NCI-H82 treated with DMSO at 0.1 percent for 48 hours (cell line): ENCODE results near the gene MAP7D3.
"Not testable (repeated sequence)": the region's sequence is repeated elsewhere in the genome, so short reads cannot be mapped to it uniquely, and the experiment has no call there.

Source experiments
- DNase-seq: peaks from one replicate; lab custom pipeline; 2025; ENCODE audit not compliant: unreplicated experiment; lab: John Stamatoyannopoulos, UW

MAP7D3 gene

DNA sequence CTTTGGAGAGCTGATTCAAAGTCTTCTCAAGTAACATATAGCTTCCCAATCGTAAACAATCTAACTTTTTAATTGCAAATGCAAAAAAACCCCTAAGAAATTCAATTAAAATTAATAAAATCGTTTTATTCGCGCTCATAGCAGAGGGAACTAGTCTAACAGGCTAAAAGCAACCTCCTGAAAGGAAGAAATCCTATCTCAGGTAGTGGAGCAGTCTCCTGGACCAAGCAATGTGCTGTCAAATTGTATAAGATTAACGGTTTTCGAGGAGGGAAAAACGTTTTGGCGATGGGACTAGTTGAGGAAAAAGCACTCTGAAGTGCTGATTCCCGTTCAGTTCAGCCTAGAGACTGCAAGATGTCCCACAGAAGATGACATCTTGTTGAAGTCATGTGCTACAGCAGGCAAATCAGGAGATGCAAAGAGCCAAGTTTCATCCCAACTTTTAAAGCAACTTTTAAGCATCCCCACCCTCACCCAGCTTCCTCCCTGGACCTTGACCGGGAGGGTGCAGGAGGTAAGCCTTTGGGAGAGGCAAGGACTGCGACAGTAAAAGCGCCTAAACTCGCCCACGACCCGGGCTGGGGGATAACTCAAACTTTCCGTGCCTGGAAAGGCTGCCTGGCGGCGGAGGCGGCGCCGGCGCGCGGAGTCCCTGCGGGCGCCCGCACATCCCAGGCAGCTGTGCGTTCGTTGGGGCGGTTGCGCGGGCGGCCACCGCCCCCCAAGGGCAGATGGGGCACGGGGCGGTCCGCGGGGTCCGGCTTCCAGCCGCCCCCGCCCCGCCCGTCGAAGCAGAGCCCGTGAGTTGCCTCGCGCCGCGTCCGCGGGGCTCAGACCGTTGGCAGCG, 784 bp downstream of the MAP7D3 start:
- no peak for DNase-seq

DNA sequence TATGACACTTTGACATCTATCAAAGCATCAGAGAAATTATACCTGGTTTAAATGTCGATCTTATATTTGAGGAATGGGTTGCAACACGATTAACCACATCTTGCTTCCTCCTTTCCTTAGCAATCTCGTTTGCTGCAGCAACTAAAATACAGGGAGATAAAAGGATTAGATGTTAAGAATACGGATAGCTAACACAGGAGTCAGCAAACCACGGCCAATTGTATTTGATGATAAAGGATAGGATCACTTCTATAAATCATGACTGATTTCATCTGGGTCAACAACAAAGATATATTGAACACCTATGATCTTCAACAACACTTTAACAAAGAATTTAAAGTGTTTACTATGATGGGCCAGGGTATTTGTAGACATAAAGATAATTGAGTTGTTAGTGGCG, 5.0 kb downstream of the MAP7D3 start:
- peak; percentile 17 for DNase-seq

GRCh38 chrX:136237849-136238248, 13.4 kb downstream of the MAP7D3 start:
- DNase-seq = not testable (repeated sequence)

- DNase-seq = no peak
Measured at GRCh38 chrX:136237074-136237473, 14.1 kb downstream of the MAP7D3 start.

GRCh38 chrX:136228839-136229207, 22.4 kb downstream of the MAP7D3 start:
- DNase-seq = no peak

- DNase-seq = no peak
Measured at GRCh38 chrX:136227948-136228838, 23.0 kb downstream of the MAP7D3 start.

GRCh38 chrX:136227074-136227473, 24.1 kb downstream of the MAP7D3 start:
- no peak for DNase-seq

DNA sequence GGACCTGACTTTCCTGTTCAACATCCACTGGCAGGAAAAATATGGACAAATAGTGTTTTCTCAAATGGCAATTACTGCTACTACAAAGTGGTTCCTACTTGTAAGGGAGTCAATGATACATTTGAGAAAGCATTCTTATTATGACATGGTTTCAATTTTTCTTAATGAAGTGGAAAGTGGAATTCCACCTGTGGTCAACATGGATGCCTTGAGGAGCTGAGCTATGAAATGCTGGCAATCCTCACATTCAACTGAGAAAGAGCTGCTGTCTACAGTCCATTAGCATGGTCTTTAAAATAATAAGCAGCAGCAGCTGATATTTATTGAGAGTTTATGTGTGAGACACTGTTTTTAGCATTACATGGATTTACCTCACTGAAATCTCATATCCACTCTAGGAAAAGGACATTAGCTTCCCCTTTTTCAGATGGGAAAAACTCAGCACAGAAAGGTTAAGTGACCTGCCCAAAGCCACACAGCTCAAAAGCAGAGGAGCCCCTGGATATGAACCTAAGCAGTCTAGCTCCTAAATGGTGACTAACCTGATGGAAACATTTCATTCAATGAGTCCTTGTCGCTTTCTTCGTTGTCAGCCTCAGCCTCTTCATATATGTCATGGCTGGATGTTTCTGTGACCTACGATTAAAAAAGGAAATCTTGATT, 29.2 kb downstream of the MAP7D3 start:
- no peak for DNase-seq

- no peak for DNase-seq
Measured at GRCh38 chrX:136220951-136221350, 30.2 kb downstream of the MAP7D3 start.

GRCh38 chrX:136220540-136220939, 30.7 kb downstream of the MAP7D3 start:
- DNase-seq = no peak

GRCh38 chrX:136219893-136220292, 31.3 kb downstream of the MAP7D3 start:
- DNase-seq = no peak

DNA sequence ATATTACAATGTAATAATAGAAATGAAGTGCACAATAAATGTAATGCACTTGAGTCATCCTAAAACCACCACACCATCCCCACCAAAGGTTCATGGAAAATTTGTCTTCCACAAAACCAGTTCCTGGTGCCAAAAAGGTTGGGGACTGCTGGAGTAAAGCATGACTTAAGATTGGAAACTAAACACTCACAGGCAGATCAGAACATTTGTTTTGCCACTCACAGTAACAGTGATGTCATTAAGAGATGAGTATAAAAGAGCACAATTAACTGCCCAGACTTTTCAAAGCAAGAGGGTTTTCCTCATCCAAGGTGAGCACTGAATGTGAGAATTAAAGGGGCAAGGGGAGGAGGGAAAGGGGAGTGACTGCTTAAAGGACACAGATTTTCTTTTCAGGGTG, 35.6 kb downstream of the MAP7D3 start:
- no peak for DNase-seq

GRCh38 chrX:136214551-136214950, 36.6 kb downstream of the MAP7D3 start:
- no peak for DNase-seq

DNA sequence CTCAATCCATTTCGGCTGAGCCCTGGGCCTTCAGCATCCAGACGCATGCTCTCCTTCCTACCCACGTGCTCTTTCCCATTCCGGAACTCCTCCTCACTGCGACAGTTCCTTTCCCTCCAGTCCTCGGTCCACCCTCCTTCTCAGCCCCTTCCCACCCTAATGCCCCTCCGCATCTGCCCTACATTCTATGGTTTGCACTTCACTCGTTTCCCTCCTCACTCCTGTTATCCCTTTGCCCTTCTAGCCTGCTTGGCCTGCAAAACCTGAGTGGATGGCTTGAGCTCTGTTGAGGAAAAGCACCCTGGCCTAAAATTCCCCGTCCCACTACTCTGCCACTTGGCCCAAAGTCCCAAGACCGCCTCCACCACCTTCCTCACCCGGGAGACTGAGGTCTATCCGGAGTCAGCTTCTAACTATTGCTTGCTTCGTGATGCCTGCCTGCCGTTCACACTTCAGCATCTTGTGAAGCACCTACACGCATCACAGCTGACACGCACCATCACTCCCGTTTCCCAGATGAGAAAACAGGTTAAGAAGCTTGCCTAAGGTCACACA, 38.6 kb downstream of the MAP7D3 start:
- no peak for DNase-seq

GRCh38 chrX:136211766-136212556, 39.2 kb downstream of the MAP7D3 start:
- DNase-seq = no peak

- no peak for DNase-seq
Measured at GRCh38 chrX:136210806-136211205, 40.4 kb downstream of the MAP7D3 start.

- no peak for DNase-seq
Measured at GRCh38 chrX:136210243-136210642, 41.0 kb downstream of the MAP7D3 start.

DNA sequence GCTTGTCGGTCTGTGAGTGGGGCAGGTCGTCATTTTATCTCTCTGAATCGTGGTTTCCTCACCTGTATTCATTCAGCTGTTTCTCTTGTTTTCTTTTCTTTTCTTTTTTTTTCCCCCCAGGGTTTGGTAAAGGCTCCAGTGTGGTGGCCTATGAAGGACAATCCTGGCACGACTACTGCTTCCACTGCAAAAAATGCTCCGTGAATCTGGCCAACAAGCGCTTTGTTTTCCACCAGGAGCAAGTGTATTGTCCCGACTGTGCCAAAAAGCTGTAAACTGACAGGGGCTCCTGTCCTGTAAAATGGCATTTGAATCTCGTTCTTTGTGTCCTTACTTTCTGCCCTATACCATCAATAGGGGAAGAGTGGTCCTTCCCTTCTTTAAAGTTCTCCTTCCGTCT, 41.4 kb downstream of the MAP7D3 start:
- no peak for DNase-seq

GRCh38 chrX:136209016-136209738, 42.0 kb downstream of the MAP7D3 start:
- DNase-seq = no peak

GRCh38 chrX:136207546-136207945, 43.7 kb downstream of the MAP7D3 start:
- DNase-seq = no peak
